OCI-LY7 (cell line): ENCODE measurements around the gene CSF2RB.

Experiments used
- CTCF ChIP-seq: fragments of 200-600 bp; sonication (generic); conservative IDR thresholded peaks from 2 replicates; pipeline ENCODE4 v1.5.1; 2014; ENCODE audit warnings: mild to moderate bottlenecking, antibody characterized with exemption, low read length, moderate library complexity, mixed read lengths
- EZH2phosphoT487 ChIP-seq: fragments of 200-600 bp; sonication (generic); IDR thresholded peaks from 2 replicates; pipeline ENCODE4 v1.6.1; 2018; ENCODE audit warnings: low read depth, borderline replicate concordance, mild to moderate bottlenecking, mixed run types, antibody characterized with exemption, low read length, moderate library complexity, mixed read lengths

GRCh38 chr22:36868546-36869181, 44.8 kb upstream of the CSF2RB start:
- TF ChIP-seq CTCF (no peak), EZH2phosphoT487 (no peak)
